GM18505 (cell line): ENCODE data around the gene GLT8D2.
A peak's percentile ranks its signal among the peaks of the same experiment; 100 is the strongest.

Experiments used
- ATAC-seq: cut with Tn5 transposase; IDR thresholded peaks from one replicate; pipeline ENCODE4 v1.9.1; 2021; ENCODE audit not compliant: unreplicated experiment
- POLR2A ChIP-seq: IDR thresholded peaks from 4 replicates; pipeline ENCODE4 v1.6.1; 2011; ENCODE audit warnings: borderline replicate concordance; ENCODE audit not compliant: insufficient read depth, insufficient read length; ENCODE audit errors: extremely low read depth

The GLT8D2 gene, protein sequence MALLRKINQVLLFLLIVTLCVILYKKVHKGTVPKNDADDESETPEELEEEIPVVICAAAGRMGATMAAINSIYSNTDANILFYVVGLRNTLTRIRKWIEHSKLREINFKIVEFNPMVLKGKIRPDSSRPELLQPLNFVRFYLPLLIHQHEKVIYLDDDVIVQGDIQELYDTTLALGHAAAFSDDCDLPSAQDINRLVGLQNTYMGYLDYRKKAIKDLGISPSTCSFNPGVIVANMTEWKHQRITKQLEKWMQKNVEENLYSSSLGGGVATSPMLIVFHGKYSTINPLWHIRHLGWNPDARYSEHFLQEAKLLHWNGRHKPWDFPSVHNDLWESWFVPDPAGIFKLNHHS

DNA sequence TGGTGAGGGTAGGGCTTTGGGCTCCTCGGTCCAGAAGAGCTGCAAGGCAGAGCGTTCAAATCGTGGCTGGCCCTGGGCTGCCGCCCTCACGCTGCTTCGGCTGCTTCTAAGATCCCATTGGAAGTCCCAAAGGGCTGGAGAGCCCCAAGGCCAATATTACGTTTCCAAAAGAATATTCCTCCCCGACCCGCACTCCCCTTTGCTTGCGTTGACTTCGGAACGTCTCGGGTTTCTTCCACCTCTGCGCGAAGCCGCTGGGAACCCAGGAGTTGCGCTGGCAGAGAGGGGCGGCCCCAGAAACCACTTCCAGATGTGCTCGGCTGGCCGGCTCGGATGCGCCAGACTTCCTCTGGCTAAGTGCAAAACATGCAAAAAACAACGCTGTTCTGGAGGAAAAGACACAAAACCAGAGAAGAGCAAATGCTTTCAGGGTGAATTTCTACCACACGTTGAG, at the start of gene GLT8D2:
Gene GLT8D2 (minus strand): TSS at position 285 of the 454 bp plus-strand sequence. CDS start 30,539 bp downstream, outside the sequence.
- no peak for TF ChIP-seq POLR2A
- no peak for ATAC-seq

DNA sequence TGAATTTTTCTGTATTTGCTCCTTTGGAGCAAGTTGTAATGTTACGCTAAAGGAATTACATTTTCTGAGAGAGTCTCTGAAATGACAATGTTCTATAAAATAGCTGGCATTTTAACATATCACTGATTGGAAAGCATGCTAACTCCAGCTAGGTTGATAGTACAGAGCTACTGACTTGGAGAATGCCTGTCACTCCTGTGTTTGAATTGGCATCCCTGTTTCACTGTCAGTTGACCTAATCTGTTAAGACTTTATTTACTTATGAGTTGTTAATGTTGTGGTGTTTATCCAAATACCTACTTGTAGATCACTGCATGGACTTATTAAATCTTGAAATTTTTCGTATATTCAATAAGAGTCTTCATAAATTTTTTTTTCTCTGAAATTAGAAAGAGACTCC, 48.0 kb upstream of the GLT8D2 start:
- TF ChIP-seq POLR2A: no peak

DNA sequence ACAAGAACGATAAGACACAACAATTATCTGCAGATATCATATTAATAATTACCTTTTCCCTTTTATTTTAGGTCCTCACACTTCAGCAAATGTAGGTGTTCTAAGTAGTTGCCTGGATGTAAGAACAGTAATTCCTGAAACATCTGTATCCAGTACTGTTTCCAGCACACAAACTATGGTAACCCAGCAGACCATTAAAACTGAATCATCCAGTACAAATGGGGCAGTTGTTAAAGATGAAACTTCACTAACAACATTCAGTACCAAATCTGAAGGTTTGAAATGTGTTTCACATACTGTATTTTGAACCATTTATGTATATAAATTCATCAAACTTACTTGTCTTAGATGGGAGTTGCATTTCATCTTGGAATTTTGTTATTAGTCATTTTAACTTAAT, 45.3 kb upstream of the GLT8D2 start:
- TF ChIP-seq POLR2A: no peak
- ATAC-seq: no peak

More for the DNA sequence above, 48.0 kb upstream of the GLT8D2 start:
- no peak for ATAC-seq

DNA sequence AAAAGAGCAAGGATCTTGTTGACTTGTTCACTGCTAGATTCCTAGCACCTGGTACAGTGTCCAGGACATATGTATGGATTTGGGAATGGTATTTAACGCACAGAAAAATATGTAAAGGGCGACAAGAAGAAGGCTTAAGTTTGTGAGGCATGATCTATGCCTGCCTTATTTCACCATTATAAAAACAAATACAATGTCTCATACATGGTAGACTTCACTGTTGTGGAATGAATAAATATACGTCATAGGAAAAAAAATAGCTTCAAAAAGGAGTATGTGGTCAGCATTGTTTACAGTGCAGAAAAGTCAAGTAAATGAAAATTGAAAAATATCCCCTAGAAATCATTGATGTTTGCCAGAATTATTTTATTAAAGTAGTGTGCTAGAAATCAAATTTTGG, 44.3 kb upstream of the GLT8D2 start:
- ATAC-seq: no peak
- TF ChIP-seq POLR2A: no peak

DNA sequence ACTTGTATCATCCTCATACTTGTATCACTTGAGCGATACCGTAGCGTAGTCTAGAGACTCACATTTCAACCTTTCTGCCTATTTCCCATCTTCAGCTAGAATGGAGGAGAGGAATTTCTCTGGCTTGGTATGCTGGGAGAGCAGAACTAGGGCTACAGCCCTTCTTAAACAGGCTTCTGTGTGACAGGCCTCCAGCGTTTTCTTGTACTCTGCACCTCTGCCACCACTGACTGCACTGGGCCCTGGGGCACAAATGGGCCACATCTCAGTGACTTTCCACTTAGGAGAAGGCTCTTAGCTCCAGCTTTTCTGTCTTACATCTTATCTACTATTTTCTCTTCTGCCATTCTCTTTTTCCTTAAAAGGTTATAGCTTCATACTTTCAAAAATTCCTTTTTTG, 41.1 kb upstream of the GLT8D2 start:
- no peak for TF ChIP-seq POLR2A
- ATAC-seq: no peak

DNA sequence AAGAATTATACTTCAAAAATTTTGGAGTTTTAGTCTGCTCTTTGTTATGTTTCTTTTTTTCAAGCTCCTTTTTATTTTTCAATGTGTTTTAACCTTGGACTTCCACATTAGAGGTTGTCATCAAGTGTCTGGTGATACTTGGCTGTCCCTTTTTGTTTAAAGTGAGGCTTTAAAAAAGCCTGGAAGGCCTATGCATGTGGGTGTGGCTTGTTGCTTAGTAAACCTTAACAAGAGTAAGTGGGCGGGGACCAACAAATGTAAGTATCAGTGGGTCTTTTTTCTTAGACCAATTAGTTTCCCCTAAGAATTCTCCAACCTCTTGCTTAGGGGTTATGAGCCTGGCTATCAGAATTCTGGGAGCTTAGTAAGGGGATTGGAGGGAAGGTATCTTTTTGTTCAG, 40.7 kb upstream of the GLT8D2 start:
- no peak for ATAC-seq
- TF ChIP-seq POLR2A: no peak

DNA sequence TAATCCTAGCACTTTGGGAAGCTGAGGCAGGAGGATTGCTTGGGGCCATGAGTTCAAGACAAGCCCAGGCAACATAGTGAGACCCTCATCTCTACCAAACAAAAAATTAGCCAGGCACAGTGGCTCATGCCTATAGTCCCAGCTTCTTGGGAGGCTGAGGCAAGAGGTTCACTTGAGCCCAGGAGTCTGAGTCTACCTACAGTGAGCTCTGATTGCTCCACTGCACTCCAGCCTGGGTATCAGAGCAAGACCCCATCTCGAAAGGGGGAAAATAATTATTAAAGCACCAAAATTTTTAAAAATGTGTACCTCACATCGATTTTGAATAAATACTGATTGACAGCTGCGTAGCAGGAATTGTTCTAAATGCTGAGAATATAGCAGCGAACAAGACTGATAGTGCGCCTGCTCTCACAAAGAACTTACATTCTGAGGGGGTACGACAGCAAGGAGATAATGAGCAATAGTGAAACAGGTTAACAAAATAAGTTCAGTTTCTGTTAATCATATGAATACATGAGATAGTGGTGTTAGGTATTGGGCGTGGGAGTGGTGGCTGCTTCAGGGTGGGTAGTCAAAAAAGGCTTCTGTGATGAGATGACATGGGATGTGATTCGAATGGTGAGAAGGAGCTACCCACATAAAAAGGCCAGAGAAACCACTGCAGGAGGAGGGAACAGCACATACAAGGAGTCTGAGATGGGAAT, 33.9 kb upstream of the GLT8D2 start:
- peak; percentile 77 for ATAC-seq
- no peak for TF ChIP-seq POLR2A

DNA sequence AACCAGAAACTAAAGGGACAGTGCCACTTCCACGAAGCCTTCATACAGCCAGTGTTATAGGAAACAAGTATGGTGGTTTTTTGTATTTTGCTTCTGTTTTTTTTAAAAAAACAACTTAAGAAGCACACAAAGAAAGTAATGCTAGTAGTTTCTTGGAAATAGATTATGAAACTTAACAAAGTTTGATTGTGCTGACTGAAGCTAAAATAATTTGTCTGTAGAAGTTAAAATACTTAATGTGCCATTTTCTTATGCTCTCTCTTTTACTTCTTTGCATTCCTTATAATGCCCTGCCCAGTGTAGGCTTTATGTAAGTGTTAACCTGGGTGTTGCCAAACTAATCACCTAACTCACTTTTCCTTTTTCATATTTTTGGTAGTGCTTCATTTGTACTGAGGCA, 30.8 kb upstream of the GLT8D2 start:
- ATAC-seq: no peak
- TF ChIP-seq POLR2A: no peak

DNA sequence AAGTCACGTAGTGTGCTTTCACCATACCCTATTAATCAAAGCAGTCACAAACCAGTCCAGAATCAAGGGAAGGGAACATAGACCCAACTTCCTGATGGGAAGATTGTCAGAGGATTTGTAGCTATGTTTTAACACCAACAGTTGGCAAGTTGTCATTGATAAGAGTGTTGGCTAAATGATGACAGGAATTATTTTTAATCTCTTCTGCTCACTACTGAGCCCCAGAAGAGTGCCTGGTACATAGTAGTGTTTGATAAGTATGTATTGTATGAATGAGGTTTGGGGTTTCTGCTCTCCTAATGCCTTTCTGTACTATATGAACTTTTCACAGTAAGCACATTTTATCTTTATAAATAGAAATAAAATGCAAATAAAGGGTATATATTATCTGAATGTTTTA, 29.0 kb upstream of the GLT8D2 start:
- no peak for ATAC-seq
- TF ChIP-seq POLR2A: no peak

DNA sequence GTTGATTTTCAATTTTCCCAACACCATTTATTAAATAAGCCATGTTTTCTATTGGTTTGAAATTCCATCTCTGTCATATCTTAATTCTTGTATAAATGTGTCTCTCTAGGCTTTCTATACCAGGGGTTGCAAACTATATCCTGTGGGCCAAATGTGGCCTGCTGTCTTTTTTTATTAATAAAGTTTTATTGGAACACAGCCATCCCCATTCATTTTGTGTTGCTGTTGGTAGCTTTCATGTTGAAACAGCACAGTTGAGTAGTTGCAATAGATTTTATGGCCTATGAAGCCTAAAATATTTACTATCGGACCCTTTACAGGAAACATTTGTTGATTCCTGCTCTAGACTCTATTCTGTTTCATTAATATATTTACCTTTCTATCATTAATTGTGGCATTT, 23.7 kb upstream of the GLT8D2 start:
- ATAC-seq: no peak
- TF ChIP-seq POLR2A: no peak

DNA sequence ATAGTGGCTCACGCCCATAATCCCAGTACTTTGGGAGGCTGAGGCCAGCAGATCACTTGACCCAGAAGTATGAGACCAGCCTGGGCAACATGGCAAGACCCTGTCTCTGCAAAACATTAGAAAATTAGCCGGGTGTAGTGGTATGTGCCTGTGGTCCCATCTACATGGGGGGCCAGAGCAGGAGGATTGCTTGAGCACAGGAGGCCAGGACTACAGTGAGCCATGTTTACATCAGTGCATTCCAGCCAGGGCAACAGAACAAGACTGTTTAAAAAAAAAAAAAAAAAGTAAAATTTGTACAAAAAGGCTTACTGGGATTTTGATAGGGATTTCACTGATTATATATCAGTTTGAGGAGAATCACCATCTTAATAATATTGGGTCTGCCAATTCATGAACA, 22.1 kb upstream of the GLT8D2 start:
- no peak for ATAC-seq
- TF ChIP-seq POLR2A: no peak

DNA sequence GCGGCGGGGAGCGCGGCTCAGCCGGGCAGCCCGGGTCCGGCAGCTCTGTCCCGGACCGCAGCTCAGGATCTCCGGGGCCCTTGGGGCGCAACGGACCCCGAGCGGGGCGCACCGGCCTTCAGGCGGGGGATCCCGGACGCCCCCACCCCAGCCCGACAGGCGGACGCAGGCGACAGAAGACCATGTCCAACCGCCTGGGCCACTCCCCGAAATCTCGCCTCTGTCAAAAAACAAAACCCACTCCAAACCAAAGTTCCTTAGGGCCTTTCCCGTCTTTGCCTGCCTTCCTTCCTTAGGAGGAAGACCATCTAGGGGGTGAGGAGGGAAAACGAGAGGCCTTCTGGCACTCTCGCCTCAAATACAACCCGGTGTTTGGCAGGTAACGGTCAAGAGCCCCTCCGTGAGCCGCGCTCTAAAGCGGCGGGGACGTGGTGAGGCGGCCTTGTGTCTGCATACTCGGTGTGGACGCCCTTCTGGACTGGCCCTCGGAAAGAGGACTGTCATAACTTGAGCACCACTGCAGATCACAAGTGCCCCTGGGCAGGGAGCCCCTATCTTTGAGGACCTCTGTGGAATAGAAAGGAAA, 14.9 kb upstream of the GLT8D2 start:
- no peak for ATAC-seq
- no peak for TF ChIP-seq POLR2A

DNA sequence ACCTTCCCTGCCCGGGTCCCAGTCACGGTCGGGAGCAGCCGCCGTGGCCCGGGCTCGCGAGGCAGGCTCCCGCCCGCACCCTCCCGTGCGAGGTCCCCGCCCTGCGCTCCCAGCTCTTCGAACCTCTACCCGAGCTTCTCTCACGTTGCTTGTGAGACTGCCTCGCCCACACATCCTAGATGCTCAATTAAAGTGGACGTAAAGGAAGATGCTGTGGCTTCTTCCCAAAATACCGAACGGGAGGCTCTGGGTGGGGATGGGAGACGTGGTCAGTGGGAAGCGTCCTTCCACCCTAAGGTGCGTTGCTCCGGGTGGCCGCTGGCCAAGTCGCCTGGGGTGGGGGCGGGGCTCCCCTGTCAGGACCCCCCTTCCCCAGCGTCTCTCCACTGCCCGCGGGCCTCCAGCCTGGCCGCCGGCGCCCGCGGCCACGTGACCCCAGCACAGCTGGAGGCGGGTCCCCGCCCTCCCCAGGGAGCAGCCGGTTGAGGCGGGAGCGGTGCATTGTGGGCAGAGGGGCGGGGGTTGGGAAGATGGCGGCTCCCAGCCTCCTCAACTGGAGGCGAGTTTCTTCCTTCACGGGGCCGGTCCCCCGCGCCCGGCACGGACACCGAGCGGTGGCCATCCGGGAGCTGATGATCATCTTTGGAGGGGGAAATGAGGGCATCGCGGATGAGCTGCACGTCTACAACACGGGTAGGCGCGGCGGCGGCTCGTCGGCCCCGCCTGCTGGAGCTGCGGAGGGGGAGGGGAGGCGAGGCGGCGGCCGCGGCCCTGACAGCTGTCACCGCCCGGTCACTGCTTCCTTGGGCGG, 14.2 kb upstream of the GLT8D2 start, which contains the start of gene HCFC2:
Gene HCFC2 (plus strand): TSS at position 501 of the 811 bp plus-strand sequence. CDS start 30 bp downstream, at position 531.
- ATAC-seq: peak; percentile 90
- peak; percentile 51 for TF ChIP-seq POLR2A

DNA sequence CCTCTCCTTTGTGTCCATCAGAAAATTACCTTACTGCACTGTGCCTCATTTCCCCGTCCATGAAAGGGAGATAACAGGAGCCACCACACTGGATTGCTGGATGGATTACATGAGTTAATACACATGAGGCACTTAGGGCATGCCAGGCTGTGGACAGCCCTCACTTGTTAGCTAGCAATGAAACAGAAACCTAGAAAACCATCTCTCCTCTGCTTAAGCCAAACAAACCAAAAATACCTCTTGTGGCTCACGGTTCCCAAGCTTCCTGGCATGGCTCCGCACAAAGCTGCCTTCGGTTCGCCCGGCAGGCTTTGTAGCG, 13.7 kb upstream of the GLT8D2 start:
- peak; percentile 20 for ATAC-seq
- peak; percentile 7 for TF ChIP-seq POLR2A

DNA sequence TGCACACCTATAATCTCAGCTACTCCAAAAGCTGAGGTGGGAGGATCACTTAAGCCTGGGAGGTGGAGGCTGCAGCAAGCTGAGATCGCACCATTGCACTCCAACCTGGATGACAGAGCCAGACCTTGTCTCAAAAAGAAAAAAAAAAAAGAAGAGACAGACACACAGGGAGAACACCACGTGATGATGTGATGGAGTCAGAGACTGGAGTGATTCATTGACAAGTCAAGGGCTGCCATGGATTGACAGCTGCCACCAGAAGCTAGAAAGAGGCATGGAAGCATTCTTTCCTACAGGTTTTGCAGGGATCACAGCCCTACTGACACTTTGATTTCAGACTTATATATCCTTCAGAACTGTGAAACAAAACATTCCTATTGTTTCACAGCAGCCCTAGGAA, 10.8 kb upstream of the GLT8D2 start:
- TF ChIP-seq POLR2A: no peak
- ATAC-seq: no peak
